ENCODE measurements around the gene ATXN1L.

ATXN1L gene

GRCh38 chr16:71840052-71840451 is 5.7 kb upstream of the ATXN1L start:
- Histone ChIP-seq H3K9me3 (ENCODE audit: insufficient read depth, low read length) (no peaks in the 10 kb centered on the region), H3K36me3 (ENCODE audit: insufficient read depth, insufficient read length, low read length) (no peaks in the 10 kb centered on the region), H3K4me1 (ENCODE audit: insufficient read depth, insufficient read length) (no peaks in the 10 kb centered on the region), H3K4me3 (ENCODE audit: insufficient read length, low read depth) (no peak overlapping the region), H3K9ac (ENCODE audit: insufficient read length, low read depth) (no peak overlapping the region), H3K27me3 (ENCODE audit: insufficient read depth, insufficient read length) (no peaks in the 10 kb centered on the region)
- no peak for DNase-seq (ENCODE audit: low read depth, low spot score)
- TF ChIP-seq YY1 (IDR thresholded peaks at IDR 0.05; ENCODE audit: insufficient read depth, insufficient read length) (no peak), ZNF274 (IDR thresholded peaks at IDR 0.05; ENCODE audit: low read depth, low read length) (no peak)

DNA sequence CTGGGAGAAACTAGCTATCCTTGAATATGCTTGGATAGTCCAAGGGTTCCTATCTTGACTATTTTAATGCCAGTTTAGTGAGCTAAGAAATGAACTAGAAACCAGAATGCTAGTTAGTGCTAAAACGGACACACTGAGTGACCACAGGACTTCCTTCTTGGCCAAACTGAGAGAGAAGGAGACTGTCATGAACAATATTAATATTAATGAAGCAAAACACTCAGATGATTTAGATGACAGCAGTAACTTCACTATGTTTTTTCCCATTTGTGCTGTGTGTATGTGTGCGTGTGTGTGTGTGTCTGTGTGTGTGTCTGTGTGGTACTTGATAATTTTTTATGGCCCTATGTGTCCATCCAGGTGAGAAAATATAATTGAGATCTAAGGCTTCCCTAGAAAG is 2.2 kb upstream of the ATXN1L start:
- TF ChIP-seq YY1 (IDR thresholded peaks at IDR 0.05; ENCODE audit: insufficient read depth, insufficient read length): no peak
- no peak for TF ChIP-seq ZNF274 (IDR thresholded peaks at IDR 0.05; ENCODE audit: low read depth, low read length)
- no peak for TF ChIP-seq SUZ12 (IDR thresholded peaks at IDR 0.05; ENCODE audit: extremely low read depth, insufficient read depth, insufficient read length)
- H3K36me3 ChIP-seq (ENCODE audit: insufficient read depth, insufficient read length, low read length): peaks cover 10% of the 10 kb centered on the region
- no peaks in the 10 kb centered on the region for H3K27me3 ChIP-seq (ENCODE audit: insufficient read depth, insufficient read length)
- no peak overlapping the region for H3K9ac ChIP-seq (ENCODE audit: insufficient read length, low read depth)
- H3K9me3 ChIP-seq (ENCODE audit: insufficient read depth, low read length): no peaks in the 10 kb centered on the region
- no peak overlapping the region for H3K4me3 ChIP-seq (ENCODE audit: insufficient read length, low read depth)
- no peak for DNase-seq (ENCODE audit: low read depth, low spot score)
- H3K4me1 ChIP-seq (ENCODE audit: insufficient read depth, insufficient read length): peaks cover 2% of the 10 kb centered on the region

DNA sequence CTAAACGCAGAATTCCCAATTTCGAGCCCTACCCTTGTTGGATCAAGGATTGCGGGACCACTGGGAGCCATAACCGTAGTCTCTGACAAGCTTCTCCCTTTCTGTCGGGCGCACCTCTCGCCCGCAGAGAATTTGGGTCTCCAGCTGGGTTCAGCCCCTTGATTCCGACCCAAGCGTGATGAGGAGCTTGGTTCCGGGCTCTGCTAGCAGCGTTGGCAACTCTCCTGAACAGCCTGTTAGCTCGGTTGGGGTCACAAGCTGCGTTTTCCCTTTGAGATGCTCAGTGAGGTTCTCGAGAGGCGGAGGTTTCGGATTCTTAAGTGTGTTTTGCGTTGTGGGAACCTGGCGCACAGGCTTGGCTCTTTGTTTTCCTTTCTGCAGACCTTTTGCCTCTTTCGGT is 655 bp downstream of the ATXN1L start:
- peak overlapping the region; percentile 99 for H3K9ac ChIP-seq (ENCODE audit: insufficient read length, low read depth)
- peaks cover 39% of the 10 kb centered on the region for H3K36me3 ChIP-seq (ENCODE audit: insufficient read depth, insufficient read length, low read length)
- peak; percentile 23 for DNase-seq (ENCODE audit: low read depth, low spot score)
- H3K9me3 ChIP-seq (ENCODE audit: insufficient read depth, low read length): no peaks in the 10 kb centered on the region
- no peaks in the 10 kb centered on the region for H3K27me3 ChIP-seq (ENCODE audit: insufficient read depth, insufficient read length)
- TF ChIP-seq SUZ12 (IDR thresholded peaks at IDR 0.05; ENCODE audit: extremely low read depth, insufficient read depth, insufficient read length): no peak
- TF ChIP-seq YY1 (IDR thresholded peaks at IDR 0.05; ENCODE audit: insufficient read depth, insufficient read length): no peak
- TF ChIP-seq ZNF274 (IDR thresholded peaks at IDR 0.05; ENCODE audit: low read depth, low read length): no peak
- peak overlapping the region; percentile 99 for H3K4me3 ChIP-seq (ENCODE audit: insufficient read length, low read depth)
- peaks cover 2% of the 10 kb centered on the region for H3K4me1 ChIP-seq (ENCODE audit: insufficient read depth, insufficient read length)

GRCh38 chr16:71847096-71847495 is 1.3 kb downstream of the ATXN1L start:
- Histone ChIP-seq H3K9me3 (ENCODE audit: insufficient read depth, low read length) (no peaks in the 10 kb centered on the region), H3K36me3 (ENCODE audit: insufficient read depth, insufficient read length, low read length) (peaks cover 45% of the 10 kb centered on the region), H3K4me1 (ENCODE audit: insufficient read depth, insufficient read length) (peaks cover 2% of the 10 kb centered on the region), H3K27me3 (ENCODE audit: insufficient read depth, insufficient read length) (no peaks in the 10 kb centered on the region), H3K9ac (ENCODE audit: insufficient read length, low read depth) (peak overlapping the region; percentile 99), H3K4me3 (ENCODE audit: insufficient read length, low read depth) (peak overlapping the region; percentile 99)
- DNase-seq (ENCODE audit: low read depth, low spot score): no peak
- TF ChIP-seq YY1 (IDR thresholded peaks at IDR 0.05; ENCODE audit: insufficient read depth, insufficient read length): no peak

GRCh38 chr16:71848622-71849021 is 2.8 kb downstream of the ATXN1L start:
- H3K9ac ChIP-seq (ENCODE audit: insufficient read length, low read depth): no peak overlapping the region
- peaks cover 2% of the 10 kb centered on the region for H3K4me1 ChIP-seq (ENCODE audit: insufficient read depth, insufficient read length)
- DNase-seq (ENCODE audit: low read depth, low spot score): no peak
- H3K36me3 ChIP-seq (ENCODE audit: insufficient read depth, insufficient read length, low read length): peaks cover 60% of the 10 kb centered on the region
- no peaks in the 10 kb centered on the region for H3K27me3 ChIP-seq (ENCODE audit: insufficient read depth, insufficient read length)
- H3K9me3 ChIP-seq (ENCODE audit: insufficient read depth, low read length): no peaks in the 10 kb centered on the region
- no peak for TF ChIP-seq SUZ12 (IDR thresholded peaks at IDR 0.05; ENCODE audit: extremely low read depth, insufficient read depth, insufficient read length)
- H3K4me3 ChIP-seq (ENCODE audit: insufficient read length, low read depth): no peak overlapping the region

DNA sequence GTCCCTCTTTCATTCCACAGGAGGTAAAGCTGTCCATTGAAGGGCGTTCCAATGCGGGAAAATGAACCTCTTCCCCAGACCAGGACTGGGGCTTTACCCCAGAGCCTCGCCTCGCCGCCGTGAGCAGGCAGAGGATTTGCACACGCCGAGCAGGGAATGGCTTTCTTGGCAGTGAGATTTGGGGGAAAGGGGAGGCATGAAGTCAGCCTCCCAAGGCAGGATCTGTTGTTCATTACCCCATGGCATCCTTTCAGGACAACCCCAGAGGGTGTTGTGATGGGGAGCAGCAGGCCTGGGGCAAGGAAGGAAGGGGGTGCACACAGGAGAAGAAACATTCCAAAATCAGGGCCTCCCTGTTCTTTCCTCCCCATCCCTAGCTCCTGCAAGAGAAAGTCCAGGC is 6.0 kb downstream of the ATXN1L start:
- no peak for DNase-seq (ENCODE audit: low read depth, low spot score)
- peaks cover 2% of the 10 kb centered on the region for H3K4me1 ChIP-seq (ENCODE audit: insufficient read depth, insufficient read length)
- H3K27me3 ChIP-seq (ENCODE audit: insufficient read depth, insufficient read length): no peaks in the 10 kb centered on the region
- H3K4me3 ChIP-seq (ENCODE audit: insufficient read length, low read depth): no peak overlapping the region
- no peak overlapping the region for H3K9ac ChIP-seq (ENCODE audit: insufficient read length, low read depth)
- peaks cover 91% of the 10 kb centered on the region for H3K36me3 ChIP-seq (ENCODE audit: insufficient read depth, insufficient read length, low read length)
- TF ChIP-seq ZNF274 (IDR thresholded peaks at IDR 0.05; ENCODE audit: low read depth, low read length) (no peak), YY1 (IDR thresholded peaks at IDR 0.05; ENCODE audit: insufficient read depth, insufficient read length) (no peak), SUZ12 (IDR thresholded peaks at IDR 0.05; ENCODE audit: extremely low read depth, insufficient read depth, insufficient read length) (no peak)
- no peaks in the 10 kb centered on the region for H3K9me3 ChIP-seq (ENCODE audit: insufficient read depth, low read length)

GRCh38 chr16:71852158-71852557 is 6.4 kb downstream of the ATXN1L start:
- Histone ChIP-seq H3K27me3 (ENCODE audit: insufficient read depth, insufficient read length) (no peaks in the 10 kb centered on the region), H3K4me1 (ENCODE audit: insufficient read depth, insufficient read length) (no peaks in the 10 kb centered on the region), H3K36me3 (ENCODE audit: insufficient read depth, insufficient read length, low read length) (peaks cover 92% of the 10 kb centered on the region), H3K4me3 (ENCODE audit: insufficient read length, low read depth) (no peak overlapping the region), H3K9ac (ENCODE audit: insufficient read length, low read depth) (no peak overlapping the region), H3K9me3 (ENCODE audit: insufficient read depth, low read length) (no peaks in the 10 kb centered on the region)
- no peak for DNase-seq (ENCODE audit: low read depth, low spot score)
- TF ChIP-seq YY1 (IDR thresholded peaks at IDR 0.05; ENCODE audit: insufficient read depth, insufficient read length) (no peak), SUZ12 (IDR thresholded peaks at IDR 0.05; ENCODE audit: extremely low read depth, insufficient read depth, insufficient read length) (no peak), ZNF274 (IDR thresholded peaks at IDR 0.05; ENCODE audit: low read depth, low read length) (no peak)

DNA sequence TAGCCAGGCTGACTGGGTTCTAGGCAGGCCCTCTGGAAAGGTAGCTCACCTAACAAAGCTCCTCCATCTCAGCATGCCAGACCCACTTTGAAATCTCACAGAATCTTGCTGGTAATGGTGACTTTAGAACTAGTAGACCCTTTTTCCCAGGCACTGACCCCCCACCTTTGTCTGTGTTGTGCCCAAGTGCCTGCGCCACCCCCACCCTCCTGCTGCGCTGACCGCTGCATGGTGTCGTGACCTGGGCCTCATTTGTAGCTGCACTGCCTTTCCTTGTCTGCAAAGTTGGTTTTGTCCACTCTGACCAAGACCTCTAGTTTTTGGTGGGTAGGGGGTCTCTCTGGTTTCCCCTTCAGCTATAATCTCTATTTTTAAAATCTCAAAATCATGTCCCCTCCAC is 6.8 kb downstream of the ATXN1L start:
- no peak overlapping the region for H3K9ac ChIP-seq (ENCODE audit: insufficient read length, low read depth)

More for the DNA sequence above, 6.8 kb downstream of the ATXN1L start:
- Histone ChIP-seq H3K9me3 (ENCODE audit: insufficient read depth, low read length) (no peaks in the 10 kb centered on the region), H3K4me1 (ENCODE audit: insufficient read depth, insufficient read length) (no peaks in the 10 kb centered on the region), H3K27me3 (ENCODE audit: insufficient read depth, insufficient read length) (no peaks in the 10 kb centered on the region), H3K36me3 (ENCODE audit: insufficient read depth, insufficient read length, low read length) (peaks cover 96% of the 10 kb centered on the region), H3K4me3 (ENCODE audit: insufficient read length, low read depth) (no peak overlapping the region)
- no peak for TF ChIP-seq YY1 (IDR thresholded peaks at IDR 0.05; ENCODE audit: insufficient read depth, insufficient read length)
- TF ChIP-seq ZNF274 (IDR thresholded peaks at IDR 0.05; ENCODE audit: low read depth, low read length): no peak
- no peak for TF ChIP-seq SUZ12 (IDR thresholded peaks at IDR 0.05; ENCODE audit: extremely low read depth, insufficient read depth, insufficient read length)
- DNase-seq (ENCODE audit: low read depth, low spot score): no peak
